Ectodermal cell (in vitro differentiated cells): ENCODE results near the gene PLAAT5.
"Not testable (repeated sequence)": the region's sequence is repeated elsewhere in the genome, so short reads cannot be mapped to it uniquely, and the experiment has no call there.

Source experiments
- H3K27ac ChIP-seq: 2 replicates; pipeline ENCODE4 v1.7.0; 2013; ENCODE audit warnings: mild to moderate bottlenecking, low read depth, low read length; ENCODE audit not compliant: insufficient read depth, poor library complexity, severe bottlenecking
- H3K27me3 ChIP-seq: 2 replicates; pipeline ENCODE4 v1.7.0; 2013; ENCODE audit warnings: mild to moderate bottlenecking, low read length; ENCODE audit not compliant: insufficient read depth, control insufficient read depth, poor library complexity, severe bottlenecking
- H3K36me3 ChIP-seq: one replicate; pipeline ENCODE4 v1.7.0; 2013; ENCODE audit warnings: low read length; ENCODE audit not compliant: control insufficient read depth, insufficient read depth
- H3K4me1 ChIP-seq: one replicate; pipeline ENCODE4 v1.7.0; 2013; ENCODE audit warnings: low read length; ENCODE audit not compliant: control insufficient read depth, insufficient read depth
- H3K4me3 ChIP-seq: 2 replicates; pipeline ENCODE4 v1.7.0; 2013; ENCODE audit warnings: low read depth, low read length, control low read depth; ENCODE audit not compliant: insufficient read depth
- H3K9me3 ChIP-seq: 2 replicates; pipeline ENCODE4 v1.7.0; 2013; ENCODE audit warnings: mild to moderate bottlenecking, low read length, moderate library complexity; ENCODE audit not compliant: control insufficient read depth
- WGBS, 2 experiments: methylation state at CpG; one replicate each; pipeline ENCODE4 v1.1.7; 2013; ENCODE audit warnings: missing lambda C conversion rate in 2 of 2; 5-methylcytosine and 5-hydroxymethylcytosine counted together

The PLAAT5 gene

DNA sequence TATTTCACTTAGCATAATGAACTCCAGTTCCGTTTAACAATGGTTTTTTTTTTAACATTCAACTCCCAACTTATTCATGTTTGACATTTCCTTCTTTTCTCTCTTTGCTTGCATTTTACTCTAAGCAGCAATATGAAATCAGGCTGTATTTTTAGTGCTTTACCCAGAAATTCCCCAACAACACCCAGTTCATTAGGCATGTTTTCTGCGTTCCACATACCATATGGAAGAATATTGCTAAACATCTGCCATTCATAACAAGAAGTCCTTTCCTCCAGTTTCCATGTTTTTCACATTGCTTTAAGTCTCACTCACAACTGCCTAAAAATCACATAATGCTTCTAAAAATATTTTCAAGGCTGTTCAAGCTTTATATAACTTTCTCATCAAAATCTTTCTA is 45.8 kb downstream of the PLAAT5 start:
- 84 to 93% methylated on average over 2 of the region's 2 CpGs for WGBS, 2 experiments
- Histone ChIP-seq H3K4me1 (no peaks in the 10 kb centered on the region), H3K27me3 (no peaks in the 10 kb centered on the region), H3K9me3 (no peaks in the 10 kb centered on the region), H3K4me3 (no peak overlapping the region), H3K36me3 (no peaks in the 10 kb centered on the region), H3K27ac (no peak overlapping the region)

DNA sequence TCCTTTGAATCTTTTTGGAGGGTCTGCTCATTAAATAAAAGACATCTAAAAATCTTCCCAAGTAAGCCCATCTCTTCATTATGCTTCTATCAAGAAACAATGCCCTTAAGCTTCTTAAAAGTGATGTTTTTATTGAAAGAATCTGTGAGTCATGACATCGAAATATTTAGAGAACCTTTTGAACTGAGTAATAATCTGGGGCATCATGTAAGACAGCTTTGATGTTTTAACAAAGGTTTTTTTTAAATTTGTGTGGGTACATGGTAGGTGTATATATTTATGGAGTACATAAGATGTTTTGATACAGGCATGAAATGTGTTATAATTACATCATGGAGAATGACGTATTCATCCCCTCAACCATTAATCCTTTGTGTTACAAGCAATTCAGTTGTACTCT is 46.8 kb downstream of the PLAAT5 start:
- H3K4me1 ChIP-seq = no peaks in the 10 kb centered on the region
- H3K9me3 ChIP-seq = no peaks in the 10 kb centered on the region
- no peak overlapping the region for H3K4me3 ChIP-seq
- no peaks in the 10 kb centered on the region for H3K36me3 ChIP-seq
- no peaks in the 10 kb centered on the region for H3K27me3 ChIP-seq
- 89% methylated on average over 1 of the region's 2 CpGs for WGBS, 2 experiments
- H3K27ac ChIP-seq = no peak overlapping the region

DNA sequence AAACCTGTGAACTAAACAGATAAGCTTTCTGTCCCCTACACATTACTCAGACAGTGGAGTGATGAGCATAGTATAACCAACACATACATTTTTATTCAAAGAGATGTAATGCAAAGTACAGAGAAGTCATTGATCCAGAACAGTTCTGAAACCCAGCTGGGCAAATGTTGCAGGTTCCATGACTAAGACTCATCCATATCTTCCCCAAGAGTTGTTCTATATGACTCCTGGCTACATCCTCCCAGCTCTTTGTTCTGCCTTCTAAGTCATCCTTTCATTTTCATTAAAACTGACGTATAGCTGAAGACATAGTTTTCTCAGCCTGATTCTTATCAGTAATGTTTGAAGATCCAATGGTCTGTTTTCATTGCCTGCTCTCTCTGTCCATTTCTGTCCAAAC is 47.3 kb downstream of the PLAAT5 start:
- H3K36me3 ChIP-seq = no peaks in the 10 kb centered on the region
- 89 to 100% methylated on average over 1 of the region's 1 CpG for WGBS, 2 experiments
- no peak overlapping the region for H3K4me3 ChIP-seq

DNA sequence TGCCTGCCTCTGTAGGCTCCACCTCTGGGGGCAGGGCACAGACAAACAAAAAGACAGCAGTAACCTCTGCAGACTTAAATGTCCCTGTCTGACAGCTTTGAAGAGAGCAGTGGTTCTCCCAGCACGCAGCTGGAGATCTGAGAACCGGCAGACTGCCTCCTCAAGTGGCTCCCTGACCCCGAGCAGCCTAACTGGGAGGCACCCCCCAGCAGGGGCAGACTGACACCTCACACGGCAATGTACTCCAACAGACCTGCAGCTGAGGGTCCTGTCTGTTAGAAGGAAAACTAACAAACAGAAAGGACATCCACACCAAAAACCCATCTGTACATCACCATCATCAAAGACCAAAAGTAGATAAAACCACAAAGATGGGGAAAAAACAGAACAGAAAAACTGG is 55.1 kb downstream of the PLAAT5 start:
- 0 to 13% methylated on average over 4 of the region's 4 CpGs for WGBS, 2 experiments
- H3K27me3 ChIP-seq, H3K4me1 ChIP-seq, H3K4me3 ChIP-seq, H3K36me3 ChIP-seq, H3K9me3 ChIP-seq, H3K27ac ChIP-seq: not testable (repeated sequence)

More for the DNA sequence above, 47.3 kb downstream of the PLAAT5 start:
- H3K27me3 ChIP-seq = no peaks in the 10 kb centered on the region
- H3K9me3 ChIP-seq = no peaks in the 10 kb centered on the region
- H3K4me1 ChIP-seq = no peaks in the 10 kb centered on the region
- H3K27ac ChIP-seq = no peak overlapping the region

DNA sequence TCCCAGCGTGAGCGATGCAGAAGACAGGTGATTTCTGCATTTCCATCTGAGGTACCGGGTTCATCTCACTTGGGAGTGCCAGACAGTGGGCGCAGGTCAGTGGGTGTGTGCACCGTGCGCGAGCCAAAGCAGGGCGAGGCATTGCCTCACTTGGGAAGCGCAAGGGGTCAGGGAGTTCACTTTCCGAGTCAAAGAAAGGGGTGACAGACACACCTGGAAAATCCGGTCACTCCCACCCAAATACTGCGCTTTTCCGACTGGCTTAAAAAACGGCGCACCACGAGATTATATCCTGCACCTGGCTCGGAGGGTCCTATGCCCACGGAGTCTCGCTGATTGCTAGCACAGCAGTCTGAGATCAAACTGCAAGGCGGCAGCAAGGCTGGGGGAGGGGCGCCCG is 55.6 kb downstream of the PLAAT5 start:
- H3K36me3 ChIP-seq, H3K27me3 ChIP-seq, H3K4me1 ChIP-seq, H3K9me3 ChIP-seq, H3K4me3 ChIP-seq, H3K27ac ChIP-seq: not testable (repeated sequence)
- WGBS, 2 experiments = 77 to 79% methylated on average over 18 to 22 of the region's 22 CpGs

DNA sequence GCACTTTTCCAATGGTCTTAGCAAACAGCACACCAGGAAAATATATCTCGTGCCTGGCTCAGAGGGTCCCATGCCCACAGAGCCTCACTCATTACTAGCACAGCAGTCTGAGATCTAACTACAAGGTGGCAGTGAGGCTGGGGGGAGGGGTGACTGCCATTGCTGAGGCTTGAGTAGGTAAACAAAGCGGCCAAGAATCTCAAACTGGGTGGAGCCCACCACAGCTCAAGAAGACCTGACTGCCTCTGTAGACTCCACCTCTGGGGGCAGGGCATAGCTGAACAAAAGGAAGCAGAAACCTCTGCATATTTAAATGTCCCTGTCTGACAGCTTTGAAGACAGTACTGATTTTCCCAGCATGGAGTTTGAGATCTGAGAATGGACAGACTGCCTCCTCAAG is 60.2 kb downstream of the PLAAT5 start:
- not testable (repeated sequence) for H3K27ac ChIP-seq, H3K27me3 ChIP-seq, H3K4me1 ChIP-seq, H3K9me3 ChIP-seq, H3K4me3 ChIP-seq, H3K36me3 ChIP-seq
- 68 to 75% methylated on average over 2 of the region's 2 CpGs for WGBS, 2 experiments

DNA sequence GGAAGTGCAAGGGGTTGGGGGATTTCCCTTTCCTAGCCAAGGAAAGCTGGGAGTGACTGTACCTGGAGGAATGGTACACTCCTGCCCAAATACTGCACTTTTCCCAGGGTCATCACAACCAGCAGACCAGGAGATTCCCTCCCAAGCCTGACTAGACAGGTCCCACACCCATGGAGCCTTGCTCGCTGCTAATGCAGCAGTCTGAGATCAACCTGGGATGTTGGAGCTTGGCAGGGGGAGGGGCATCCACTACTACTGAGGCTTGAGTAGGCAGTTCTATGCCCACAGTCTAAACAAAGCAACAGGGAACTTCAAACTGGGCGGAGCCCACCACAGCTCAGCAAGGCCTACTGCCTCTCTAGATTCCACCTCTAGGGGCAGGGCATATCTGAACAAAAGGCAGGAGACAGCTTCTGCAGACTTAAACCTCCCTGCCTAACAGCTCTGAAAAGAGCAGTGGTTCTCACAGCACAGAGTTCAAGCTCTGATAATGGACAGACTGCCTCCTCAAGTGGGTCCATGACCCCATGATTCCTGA is 62.9 kb downstream of the PLAAT5 start:
- Histone ChIP-seq H3K36me3 (no peaks in the 10 kb centered on the region), H3K27me3 (no peaks in the 10 kb centered on the region), H3K9me3 (no peaks in the 10 kb centered on the region), H3K4me3 (no peak overlapping the region), H3K4me1 (no peaks in the 10 kb centered on the region), H3K27ac (no peak overlapping the region)
- 89 to 93% methylated on average over 2 of the region's 2 CpGs for WGBS, 2 experiments

DNA sequence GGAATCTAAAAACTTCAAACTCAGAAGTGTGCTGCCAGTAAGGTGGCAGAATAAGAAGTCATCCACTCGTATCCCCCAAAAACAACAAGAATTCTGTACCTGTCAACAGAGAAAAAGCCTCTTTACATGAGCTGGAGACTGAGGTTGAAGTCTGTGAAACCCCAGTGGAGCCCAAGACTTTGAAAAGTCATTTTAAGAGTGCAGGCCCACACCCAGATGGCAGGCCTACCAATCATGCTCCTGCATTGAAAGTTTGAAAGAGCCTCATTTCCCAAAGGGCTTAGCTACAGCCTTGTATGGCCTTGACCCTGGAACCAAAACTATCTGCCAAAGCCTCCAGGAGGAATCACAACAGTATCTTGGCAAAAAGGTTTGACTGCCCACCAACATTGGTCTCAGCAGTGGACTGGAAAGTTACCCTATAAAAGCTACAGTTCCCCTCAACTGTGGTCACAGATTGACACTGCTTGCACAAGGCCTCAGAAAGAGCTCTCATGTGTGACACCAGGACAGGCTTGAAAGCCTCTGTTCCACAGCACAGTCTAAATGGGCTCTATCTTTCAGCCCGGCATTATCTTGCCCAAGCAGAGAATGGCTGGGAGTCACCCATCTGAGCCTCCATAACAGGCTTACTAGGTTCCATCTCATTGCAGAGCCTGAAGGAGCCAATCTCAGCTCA is 73.7 kb downstream of the PLAAT5 start:
- H3K27ac ChIP-seq = no peak overlapping the region
- H3K36me3 ChIP-seq = no peaks in the 10 kb centered on the region
- no peak overlapping the region for H3K4me3 ChIP-seq
- H3K9me3 ChIP-seq = no peaks in the 10 kb centered on the region
- no peaks in the 10 kb centered on the region for H3K4me1 ChIP-seq
- no peaks in the 10 kb centered on the region for H3K27me3 ChIP-seq
- WGBS, 2 experiments = 53 to 71% methylated on average over 2 of the region's 2 CpGs
